Stimulated activated naive CD8-positive, alpha-beta T cell treated with anti-CD3 and anti-CD28 coated beads, Interleukin-15, Interleukin-2, amounts not matched to agents 100 U/mL and 50 U/mL, for 24 hours (primary cell): ENCODE data around the gene CEP97.
"Not testable (repeated sequence)": the region's sequence is repeated elsewhere in the genome, so short reads cannot be mapped to it uniquely, and the experiment has no call there.

Experiments used
- ATAC-seq: fragments of 150-1000 bp; cut with Tn5 transposase; one replicate; pipeline ENCODE4 v1.10.0; 2021
- DNase-seq: peaks from one replicate; pipeline ENCODE4 v3.0.0; 2021

The CEP97 gene

GRCh38 chr3:101762041-101762646 lies 37.7 kb downstream of the CEP97 start:
- DNase-seq (no peak), ATAC-seq (no peak)

- DNase-seq, ATAC-seq: not testable (repeated sequence)
Observed at GRCh38 chr3:101777745-101778281, 53.4 kb downstream of the CEP97 start.

- ATAC-seq = no peak
Observed at GRCh38 chr3:101778385-101779046, 54.1 kb downstream of the CEP97 start.

GRCh38 chr3:101779047-101779821 lies 54.8 kb downstream of the CEP97 start, which contains the start of gene NXPE3:
Gene NXPE3 (plus strand): TSS chr3:101779211. CDS start chr3:101785597, 6,386 bp downstream.
- ATAC-seq (peak; percentile 93), DNase-seq (peak; percentile 95)

More at GRCh38 chr3:101778385-101779046, 54.1 kb downstream of the CEP97 start:
- DNase-seq = no peak

GRCh38 chr3:101779822-101780381 lies 55.5 kb downstream of the CEP97 start:
- no peak for DNase-seq
- ATAC-seq = no peak

- DNase-seq = no peak
- no peak for ATAC-seq
Observed at GRCh38 chr3:101780661-101781060, 56.2 kb downstream of the CEP97 start.

GRCh38 chr3:101781166-101781565 lies 56.8 kb downstream of the CEP97 start:
- ATAC-seq (no peak), DNase-seq (no peak)

- peak; percentile 31 for ATAC-seq
- DNase-seq = no peak
Observed at GRCh38 chr3:101784855-101785613, 60.6 kb downstream of the CEP97 start.

- no peak for ATAC-seq
Observed at GRCh38 chr3:101791778-101792177, 67.4 kb downstream of the CEP97 start.

GRCh38 chr3:101796077-101796680 lies 71.8 kb downstream of the CEP97 start:
- ATAC-seq = peak; percentile 49
- DNase-seq = no peak

More at GRCh38 chr3:101791778-101792177, 67.4 kb downstream of the CEP97 start:
- no peak for DNase-seq

GRCh38 chr3:101801174-101801573 lies 76.8 kb downstream of the CEP97 start:
- DNase-seq = no peak
- ATAC-seq = no peak

GRCh38 chr3:101802179-101802578 lies 77.8 kb downstream of the CEP97 start:
- no peak for ATAC-seq

GRCh38 chr3:101803173-101803782 lies 78.9 kb downstream of the CEP97 start:
- DNase-seq (peak; percentile 48), ATAC-seq (peak; percentile 98)

More at GRCh38 chr3:101802179-101802578, 77.8 kb downstream of the CEP97 start:
- DNase-seq = no peak

- no peak for ATAC-seq
Observed at GRCh38 chr3:101803939-101804338, 79.5 kb downstream of the CEP97 start.

GRCh38 chr3:101806491-101806890 lies 82.1 kb downstream of the CEP97 start:
- DNase-seq (no peak), ATAC-seq (no peak)

More at GRCh38 chr3:101803939-101804338, 79.5 kb downstream of the CEP97 start:
- DNase-seq = no peak

GRCh38 chr3:101807888-101808287 lies 83.5 kb downstream of the CEP97 start:
- ATAC-seq (no peak), DNase-seq (no peak)

- peak; percentile 19 for ATAC-seq
- peak; percentile 25 for DNase-seq
Observed at GRCh38 chr3:101809178-101810021, 85.0 kb downstream of the CEP97 start.

GRCh38 chr3:101810022-101810418 lies 85.6 kb downstream of the CEP97 start:
- DNase-seq = no peak
- no peak for ATAC-seq

- ATAC-seq (no peak), DNase-seq (no peak)
Observed at GRCh38 chr3:101811875-101812274, 87.5 kb downstream of the CEP97 start.

GRCh38 chr3:101812895-101813294 lies 88.5 kb downstream of the CEP97 start:
- no peak for ATAC-seq
- no peak for DNase-seq
